Measurements from ENCODE around the gene MUCL1. TPM values are rescaled to one million over a fixed set of nuclear protein-coding genes. Genes with fewer than 3 reads are reported as not detected.
"Not testable (repeated sequence)": the region's sequence is repeated elsewhere in the genome, so short reads cannot be mapped to it uniquely, and the experiment has no call there.

Gene MUCL1
- total and polyA plus RNA-seq, 9 donors = 0.58 to 1.1 (median 0.78) TPM; not detected in 5

GRCh38 chr12:54879150-54879549 is 24.8 kb downstream of the MUCL1 start:
- no peaks in the 10 kb centered on the region for H3K36me3 ChIP-seq
- TF ChIP-seq CTCF (IDR thresholded peaks at IDR 0.05) = no peak
- TF ChIP-seq POLR2A (IDR thresholded peaks at IDR 0.05) = no peak
- no peak for TF ChIP-seq EP300 (IDR thresholded peaks at IDR 0.05)
- H3K4me1 ChIP-seq (ENCODE audit: insufficient read depth) = no peaks in the 10 kb centered on the region
- 43 to 52% (median 44%) methylated on average over 3 of the region's 3 CpGs for WGBS, 3 donors
- H3K27ac ChIP-seq = no peak overlapping the region
- H3K9me3 ChIP-seq = no peaks in the 10 kb centered on the region
- no peak for DNase-seq
- H3K27me3 ChIP-seq = no peaks in the 10 kb centered on the region
- intact Hi-C loops (cut with DNase I) = no loop called here
- no peak overlapping the region for H3K4me3 ChIP-seq

- Histone ChIP-seq H3K4me1 (ENCODE audit: insufficient read depth) (no peaks in the 10 kb centered on the region), H3K9me3 (no peaks in the 10 kb centered on the region), H3K36me3 (no peaks in the 10 kb centered on the region), H3K4me3 (no peak overlapping the region), H3K27me3 (no peaks in the 10 kb centered on the region), H3K27ac (no peak overlapping the region)
- intact Hi-C loops (cut with DNase I) = no loop called here
- DNase-seq = no peak
- no peak for TF ChIP-seq EP300 (IDR thresholded peaks at IDR 0.05)
- TF ChIP-seq POLR2A (IDR thresholded peaks at IDR 0.05) = no peak
- TF ChIP-seq CTCF (IDR thresholded peaks at IDR 0.05) = no peak
Measured at GRCh38 chr12:54879579-54879978, 25.3 kb downstream of the MUCL1 start.

GRCh38 chr12:54882079-54882478 is 27.8 kb downstream of the MUCL1 start:
- Histone ChIP-seq H3K4me3 (no peak overlapping the region), H3K36me3 (no peaks in the 10 kb centered on the region), H3K27ac (no peak overlapping the region), H3K4me1 (ENCODE audit: insufficient read depth) (no peaks in the 10 kb centered on the region), H3K9me3 (no peaks in the 10 kb centered on the region), H3K27me3 (no peaks in the 10 kb centered on the region)
- 70 to 89% (median 84%) methylated on average over 2 of the region's 2 CpGs for WGBS, 3 donors
- intact Hi-C loops (cut with DNase I) = no loop called here
- no peak for DNase-seq
- TF ChIP-seq CTCF (IDR thresholded peaks at IDR 0.05) (no peak), EP300 (IDR thresholded peaks at IDR 0.05) (no peak), POLR2A (IDR thresholded peaks at IDR 0.05) (no peak)

GRCh38 chr12:54882597-54882996 is 28.3 kb downstream of the MUCL1 start:
- H3K9me3 ChIP-seq; intact Hi-C loops (cut with DNase I): not testable (repeated sequence)
- 38 to 83% (median 65%) methylated on average over 1 of the region's 1 CpG for WGBS, 3 donors

GRCh38 chr12:54888428-54888827 is 34.1 kb downstream of the MUCL1 start:
- DNase-seq; intact Hi-C loops (cut with DNase I); H3K27me3 ChIP-seq; H3K4me1 ChIP-seq (ENCODE audit: insufficient read depth); H3K9me3 ChIP-seq; H3K4me3 ChIP-seq; H3K27ac ChIP-seq; H3K36me3 ChIP-seq: not testable (repeated sequence)
- WGBS, 3 donors = 73 to 80% (median 76%) methylated on average over 11 of the region's 11 CpGs

More at GRCh38 chr12:54882597-54882996, 28.3 kb downstream of the MUCL1 start:
- H3K4me1 ChIP-seq (ENCODE audit: insufficient read depth); H3K27me3 ChIP-seq; H3K27ac ChIP-seq; H3K4me3 ChIP-seq; DNase-seq; H3K36me3 ChIP-seq: not testable (repeated sequence)

- no peak for DNase-seq
- TF ChIP-seq CTCF (IDR thresholded peaks at IDR 0.05) (no peak), POLR2A (IDR thresholded peaks at IDR 0.05) (no peak), EP300 (IDR thresholded peaks at IDR 0.05) (no peak)
- H3K4me3 ChIP-seq = no peak overlapping the region
- no peaks in the 10 kb centered on the region for H3K36me3 ChIP-seq
- no peak overlapping the region for H3K27ac ChIP-seq
- 90 to 94% (median 90%) methylated on average over 3 of the region's 3 CpGs for WGBS, 3 donors
- intact Hi-C loops (cut with DNase I) = no loop called here
- H3K4me1 ChIP-seq (ENCODE audit: insufficient read depth) = no peaks in the 10 kb centered on the region
- no peaks in the 10 kb centered on the region for H3K9me3 ChIP-seq
- H3K27me3 ChIP-seq = no peaks in the 10 kb centered on the region
Measured at GRCh38 chr12:54890339-54890738, 36.0 kb downstream of the MUCL1 start.
